D721Med (cell line): Measurements from ENCODE around the gene RPS15.

Source experiments
- DNase-seq: peaks from one replicate; pipeline ENCODE4 v3.0.0; 2011; ENCODE audit warnings: low spot score; ENCODE audit not compliant: insufficient read length
- FAIRE-seq: peaks from 2 replicates; lab custom pipeline; 2011; peaks lifted over from hg19 to GRCh38; lab: Jason Lieb, UNC
- TF ChIP-seq, protein P1 (sequence below): IDR thresholded peaks from 2 replicates; pipeline ENCODE4 v1.5.1; 2012; ENCODE audit warnings: mild to moderate bottlenecking, control low read depth; ENCODE audit not compliant: insufficient read depth; ENCODE audit errors: missing control alignments

The RPS15 gene

DNA sequence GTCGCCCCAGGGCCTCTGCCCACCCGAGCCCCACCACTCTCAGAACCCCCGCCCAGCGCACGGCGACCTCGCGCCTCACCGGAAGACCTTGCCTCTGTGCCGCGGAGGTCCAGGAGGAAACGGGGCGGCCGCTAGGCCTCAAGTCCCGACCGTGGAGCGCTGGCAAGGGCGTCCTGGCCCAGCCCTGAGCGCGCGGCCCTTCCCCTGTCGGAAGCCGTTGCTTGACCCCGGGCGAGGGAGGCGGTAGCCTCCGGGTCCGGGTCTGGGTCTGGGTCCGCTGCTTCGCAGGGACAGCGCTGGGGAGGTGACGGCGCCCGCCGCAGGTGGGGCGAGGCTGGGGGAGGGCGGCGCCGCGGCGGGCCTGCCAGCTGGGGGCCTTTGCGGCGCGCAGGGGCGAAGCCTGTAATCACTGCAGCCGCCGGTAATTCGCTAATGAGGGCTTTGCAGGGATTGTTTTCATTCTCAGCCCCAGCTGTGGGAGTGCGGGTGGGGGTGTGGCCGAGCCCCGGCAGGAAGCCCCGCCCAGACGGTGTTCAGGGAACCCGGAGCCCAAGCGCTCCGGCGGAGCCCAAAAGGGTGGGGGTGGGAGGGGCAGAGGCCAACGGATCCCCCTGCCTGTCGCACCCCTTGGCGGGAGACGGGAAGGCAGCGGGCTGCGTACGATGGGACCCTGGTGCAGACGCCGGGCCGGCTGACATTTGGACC lies 32.3 kb downstream of the RPS15 start:
- DNase-seq (peak; percentile 99), FAIRE-seq (no peak)
- TF ChIP-seq, protein P1, sequence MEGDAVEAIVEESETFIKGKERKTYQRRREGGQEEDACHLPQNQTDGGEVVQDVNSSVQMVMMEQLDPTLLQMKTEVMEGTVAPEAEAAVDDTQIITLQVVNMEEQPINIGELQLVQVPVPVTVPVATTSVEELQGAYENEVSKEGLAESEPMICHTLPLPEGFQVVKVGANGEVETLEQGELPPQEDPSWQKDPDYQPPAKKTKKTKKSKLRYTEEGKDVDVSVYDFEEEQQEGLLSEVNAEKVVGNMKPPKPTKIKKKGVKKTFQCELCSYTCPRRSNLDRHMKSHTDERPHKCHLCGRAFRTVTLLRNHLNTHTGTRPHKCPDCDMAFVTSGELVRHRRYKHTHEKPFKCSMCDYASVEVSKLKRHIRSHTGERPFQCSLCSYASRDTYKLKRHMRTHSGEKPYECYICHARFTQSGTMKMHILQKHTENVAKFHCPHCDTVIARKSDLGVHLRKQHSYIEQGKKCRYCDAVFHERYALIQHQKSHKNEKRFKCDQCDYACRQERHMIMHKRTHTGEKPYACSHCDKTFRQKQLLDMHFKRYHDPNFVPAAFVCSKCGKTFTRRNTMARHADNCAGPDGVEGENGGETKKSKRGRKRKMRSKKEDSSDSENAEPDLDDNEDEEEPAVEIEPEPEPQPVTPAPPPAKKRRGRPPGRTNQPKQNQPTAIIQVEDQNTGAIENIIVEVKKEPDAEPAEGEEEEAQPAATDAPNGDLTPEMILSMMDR = no peak

DNA sequence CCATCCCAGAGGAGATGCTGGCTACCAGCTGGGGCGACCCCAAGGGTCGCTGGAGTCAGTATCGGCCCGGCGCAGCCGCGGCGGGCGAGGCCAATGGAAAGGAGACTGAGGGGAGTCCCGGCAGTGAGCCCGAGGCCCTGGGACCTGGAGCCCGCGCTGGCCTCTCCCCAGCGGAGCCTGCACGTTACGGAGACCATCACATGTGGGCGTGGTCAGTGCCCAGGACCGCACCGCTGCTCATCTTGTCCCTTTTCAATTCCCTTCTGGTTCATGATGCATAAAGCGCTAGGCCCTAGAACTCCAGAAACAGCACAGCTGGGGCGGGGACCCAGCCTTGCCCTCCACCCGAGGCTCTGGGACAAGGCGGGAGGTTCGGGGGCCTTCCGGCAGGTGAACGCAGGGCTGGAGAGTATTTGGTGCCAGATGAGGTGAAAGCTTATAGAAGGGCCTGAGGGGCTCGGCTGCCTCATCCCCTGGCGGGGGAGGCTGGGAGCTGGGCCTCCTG lies 32.9 kb downstream of the RPS15 start:
- no peak for FAIRE-seq
- no peak for DNase-seq
- TF ChIP-seq, protein P1 = no peak

- DNase-seq (no peak), FAIRE-seq (no peak)
- TF ChIP-seq, protein P1 = peak; percentile 22
These were observed 33.4 kb downstream of the RPS15 start for GRCh38 chr19:1471515-1472160.

DNA sequence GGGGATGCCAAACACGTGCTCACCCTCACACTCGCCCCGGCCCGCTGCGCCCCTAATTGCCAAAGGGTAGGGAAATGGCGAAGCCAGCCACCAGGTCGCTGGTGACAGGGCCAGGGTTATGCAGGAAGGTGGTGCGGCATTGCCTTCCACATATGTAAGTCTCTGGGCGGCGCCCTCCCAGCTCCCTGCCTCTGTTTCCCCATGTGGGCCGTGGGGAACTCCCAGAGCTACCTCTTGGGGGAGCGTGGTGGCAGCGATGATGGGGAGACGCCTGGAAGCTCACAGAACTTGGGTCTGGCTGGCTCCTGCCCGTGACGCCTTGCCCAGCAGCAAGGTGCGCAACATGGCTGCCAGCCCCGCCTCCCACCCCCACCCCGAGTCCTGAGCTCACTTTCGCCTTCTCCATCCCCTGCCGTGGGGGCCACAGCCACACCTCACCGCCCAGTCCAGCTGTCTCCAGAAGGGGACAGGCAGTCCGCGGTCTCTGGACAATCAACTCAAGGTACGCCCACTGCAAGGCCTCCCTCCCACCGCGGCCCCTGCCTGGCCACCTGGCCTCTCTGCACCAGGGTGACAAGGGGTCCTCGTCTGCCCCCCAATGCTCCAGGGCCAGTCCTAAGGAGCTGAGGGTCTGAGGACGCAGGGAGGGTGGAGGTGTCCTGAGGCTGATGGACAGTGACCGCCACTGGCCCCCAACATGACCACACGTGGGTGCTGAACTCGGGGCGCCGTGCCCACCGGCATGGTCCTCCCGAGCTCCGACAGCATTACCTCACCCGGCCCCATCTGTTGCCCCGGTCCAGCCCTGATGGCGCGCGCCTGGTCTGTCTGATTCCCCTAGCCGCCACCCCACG lies 34.3 kb downstream of the RPS15 start:
- FAIRE-seq (no peak), DNase-seq (no peak)
- TF ChIP-seq, protein P1 = no peak

GRCh38 chr19:1473085-1473851 lies 35.1 kb downstream of the RPS15 start:
- FAIRE-seq = no peak
- TF ChIP-seq, protein P1 = no peak
- DNase-seq = no peak

DNA sequence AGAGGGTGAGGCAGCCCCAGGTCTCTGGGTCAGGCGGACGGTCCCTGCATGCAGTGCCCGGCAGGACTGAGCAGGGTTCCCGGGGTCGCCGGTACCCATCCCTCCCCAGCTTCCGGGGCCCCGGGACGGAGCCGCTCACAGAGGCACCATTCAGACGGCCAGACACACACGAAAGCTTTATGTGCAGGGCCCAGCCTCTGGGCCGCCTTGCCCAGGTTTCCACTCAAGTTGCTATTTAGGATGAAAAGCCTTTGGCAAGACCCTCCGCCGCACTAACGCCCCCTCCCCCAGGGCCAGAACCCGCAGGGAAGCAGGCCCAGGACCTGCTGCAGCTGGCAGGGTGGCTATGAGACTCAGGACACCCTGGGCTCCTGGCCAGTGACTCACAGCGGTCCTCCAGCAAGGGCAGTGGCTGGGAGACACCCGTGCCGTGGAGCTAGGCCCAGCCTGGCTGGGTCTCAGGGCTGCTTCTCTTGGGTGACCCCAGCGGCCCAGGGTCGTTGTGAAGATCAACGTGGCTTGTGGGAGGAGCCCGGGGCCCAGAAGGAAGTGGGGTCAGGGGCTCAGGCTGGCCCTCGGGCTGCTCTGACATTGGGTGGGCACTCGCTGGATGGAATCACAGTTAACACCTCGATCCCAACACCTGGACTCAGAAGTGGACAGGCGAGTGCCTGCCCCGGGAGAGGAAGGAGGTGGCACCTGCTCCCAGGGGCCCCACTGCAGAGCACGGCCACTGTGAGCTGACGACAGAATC lies 36.0 kb downstream of the RPS15 start:
- no peak for DNase-seq
- TF ChIP-seq, protein P1 = no peak
- no peak for FAIRE-seq
